OCI-LY3 (cell line): ENCODE measurements around the gene MIP.

Source experiments
- H2AFZ ChIP-seq: fragments of 200-600, 300-600 bp; shearing (Covaris generic); 2 replicates; pipeline ENCODE4 v1.6.0; 2014; ENCODE audit warnings: antibody characterized with exemption, low read depth, low read length
- H3K27ac ChIP-seq: fragments of 200-600, 300-600 bp; sonication (generic); 2 replicates; pipeline ENCODE4 v1.5.1; 2014; ENCODE audit warnings: mild to moderate bottlenecking, low read length, moderate library complexity, mixed read lengths
- H3K27me3 ChIP-seq: fragments of 200-600, 300-600 bp; sonication (generic); 2 replicates; pipeline ENCODE4 v1.6.1; 2014; ENCODE audit warnings: low read depth, low read length, mixed read lengths
- H3K36me3 ChIP-seq: fragments of 200-600, 300-600 bp; sonication (generic); replicated peaks from 2 replicates; pipeline ENCODE3; 2014; ENCODE audit warnings: low read depth, low read length, mixed read lengths
- H3K4me1 ChIP-seq: fragments of 300-600, 200-600 bp; sonication (generic); 2 replicates; pipeline ENCODE4 v1.6.1; 2014; ENCODE audit warnings: low read length, mixed read lengths
- H3K4me2 ChIP-seq: fragments of 200-600, 300-600 bp; sonication (generic); 2 replicates; pipeline ENCODE4 v1.6.1; 2014; ENCODE audit warnings: low read length, mixed read lengths
- H3K4me3 ChIP-seq: fragments of 300-600, 200-600 bp; sonication (generic); 2 replicates; pipeline ENCODE4 v1.5.1; 2014; ENCODE audit warnings: antibody characterized with exemption, mild to moderate bottlenecking, low read length, moderate library complexity
- H3K79me2 ChIP-seq: fragments of 300-600, 200-600 bp; shearing (Covaris generic); 2 replicates; pipeline ENCODE4 v1.6.1; 2014; ENCODE audit warnings: mild to moderate bottlenecking, low read length, mixed read lengths
- H3K9ac ChIP-seq: fragments of 300-600, 200-600 bp; shearing (Covaris generic); 2 replicates; pipeline ENCODE4 v1.6.0; 2014; ENCODE audit warnings: mild to moderate bottlenecking, low read length, moderate library complexity
- H3K9me3 ChIP-seq: fragments of 200-600, 300-600 bp; shearing (Covaris generic); 2 replicates; pipeline ENCODE4 v1.6.1; 2014; ENCODE audit warnings: low read length, mixed read lengths; ENCODE audit not compliant: insufficient read depth
- H4K20me1 ChIP-seq: fragments of 200-600, 300-600 bp; sonication (generic); 2 replicates; pipeline ENCODE4 v1.6.1; 2016; ENCODE audit warnings: low read length, mixed read lengths; ENCODE audit not compliant: insufficient read depth
- EZH2phosphoT487 ChIP-seq: fragments of 200-600 bp; shearing (Covaris generic); IDR thresholded peaks from 2 replicates; pipeline ENCODE4 v1.6.1; 2018; ENCODE audit warnings: antibody characterized with exemption, mixed run types, low read depth
- TF ChIP-seq, protein P1 (sequence below): fragments of 200-600, 300-600 bp; sonication (generic); IDR thresholded peaks from 2 replicates; pipeline ENCODE4 v1.5.1; 2014; ENCODE audit warnings: antibody characterized with exemption, low read length, low read depth

The MIP gene

DNA sequence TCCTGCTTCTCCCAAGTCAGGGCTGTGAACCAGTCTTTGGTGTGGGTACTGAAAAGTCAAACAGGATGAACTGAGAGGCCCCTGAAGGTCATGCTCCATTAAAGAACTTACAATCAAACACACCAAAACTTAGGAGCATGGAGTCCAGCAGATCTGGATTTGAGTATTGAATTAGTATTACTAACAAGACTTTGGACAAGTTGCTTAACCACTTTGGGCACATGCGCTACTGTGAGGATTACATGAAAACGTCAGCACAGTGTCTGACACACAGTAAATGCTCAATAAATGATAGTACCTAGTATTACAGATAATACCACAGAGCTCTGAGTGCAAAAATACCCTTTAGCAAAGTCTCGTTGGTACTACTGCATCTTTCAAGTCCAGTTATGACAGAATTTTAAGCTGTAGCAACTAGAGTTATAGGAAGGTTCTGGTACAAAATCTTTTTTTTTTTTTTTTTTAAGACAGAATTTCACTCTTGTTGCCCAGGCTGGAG is 28.5 kb downstream of the MIP start:
- Histone ChIP-seq H3K27ac (no peak overlapping the region), H3K4me1 (no peaks in the 10 kb centered on the region), H2AFZ (no peak overlapping the region), H3K27me3 (no peaks in the 10 kb centered on the region), H4K20me1 (no peaks in the 10 kb centered on the region), H3K79me2 (no peaks in the 10 kb centered on the region), H3K4me2 (no peak overlapping the region), H3K36me3 (peaks cover 54% of the 10 kb centered on the region), H3K9me3 (no peaks in the 10 kb centered on the region), H3K9ac (no peak overlapping the region), H3K4me3 (no peak overlapping the region)
- no peak for TF ChIP-seq EZH2phosphoT487
- TF ChIP-seq, protein P1, sequence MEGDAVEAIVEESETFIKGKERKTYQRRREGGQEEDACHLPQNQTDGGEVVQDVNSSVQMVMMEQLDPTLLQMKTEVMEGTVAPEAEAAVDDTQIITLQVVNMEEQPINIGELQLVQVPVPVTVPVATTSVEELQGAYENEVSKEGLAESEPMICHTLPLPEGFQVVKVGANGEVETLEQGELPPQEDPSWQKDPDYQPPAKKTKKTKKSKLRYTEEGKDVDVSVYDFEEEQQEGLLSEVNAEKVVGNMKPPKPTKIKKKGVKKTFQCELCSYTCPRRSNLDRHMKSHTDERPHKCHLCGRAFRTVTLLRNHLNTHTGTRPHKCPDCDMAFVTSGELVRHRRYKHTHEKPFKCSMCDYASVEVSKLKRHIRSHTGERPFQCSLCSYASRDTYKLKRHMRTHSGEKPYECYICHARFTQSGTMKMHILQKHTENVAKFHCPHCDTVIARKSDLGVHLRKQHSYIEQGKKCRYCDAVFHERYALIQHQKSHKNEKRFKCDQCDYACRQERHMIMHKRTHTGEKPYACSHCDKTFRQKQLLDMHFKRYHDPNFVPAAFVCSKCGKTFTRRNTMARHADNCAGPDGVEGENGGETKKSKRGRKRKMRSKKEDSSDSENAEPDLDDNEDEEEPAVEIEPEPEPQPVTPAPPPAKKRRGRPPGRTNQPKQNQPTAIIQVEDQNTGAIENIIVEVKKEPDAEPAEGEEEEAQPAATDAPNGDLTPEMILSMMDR = no peak

DNA sequence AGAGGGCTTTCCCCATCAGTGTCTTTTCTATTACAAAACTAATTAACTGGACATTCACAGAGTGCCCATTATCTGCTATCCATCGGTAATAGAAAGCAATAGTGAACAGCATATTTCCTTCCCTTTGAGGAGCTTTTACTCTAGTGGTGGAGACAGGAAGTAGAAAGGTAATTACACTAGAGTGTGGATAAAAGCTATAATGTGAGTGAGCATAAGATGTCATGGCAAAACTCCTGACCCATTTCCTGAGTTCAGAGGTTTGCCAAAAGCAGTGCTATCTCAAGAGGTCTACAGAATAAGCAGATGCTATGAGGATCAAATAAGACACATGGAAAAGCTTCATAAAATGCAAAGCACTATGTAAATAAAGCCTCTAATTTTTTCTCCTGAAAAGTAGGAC is 29.3 kb downstream of the MIP start:
- no peak overlapping the region for H2AFZ ChIP-seq
- no peak overlapping the region for H3K4me2 ChIP-seq
- H3K79me2 ChIP-seq = no peaks in the 10 kb centered on the region
- H4K20me1 ChIP-seq = no peaks in the 10 kb centered on the region
- no peaks in the 10 kb centered on the region for H3K9me3 ChIP-seq
- no peak overlapping the region for H3K4me3 ChIP-seq
- H3K27ac ChIP-seq = no peak overlapping the region
- peaks cover 58% of the 10 kb centered on the region for H3K36me3 ChIP-seq
- no peaks in the 10 kb centered on the region for H3K4me1 ChIP-seq
- no peaks in the 10 kb centered on the region for H3K27me3 ChIP-seq
- TF ChIP-seq, protein P1 = no peak
- no peak for TF ChIP-seq EZH2phosphoT487
- no peak overlapping the region for H3K9ac ChIP-seq

DNA sequence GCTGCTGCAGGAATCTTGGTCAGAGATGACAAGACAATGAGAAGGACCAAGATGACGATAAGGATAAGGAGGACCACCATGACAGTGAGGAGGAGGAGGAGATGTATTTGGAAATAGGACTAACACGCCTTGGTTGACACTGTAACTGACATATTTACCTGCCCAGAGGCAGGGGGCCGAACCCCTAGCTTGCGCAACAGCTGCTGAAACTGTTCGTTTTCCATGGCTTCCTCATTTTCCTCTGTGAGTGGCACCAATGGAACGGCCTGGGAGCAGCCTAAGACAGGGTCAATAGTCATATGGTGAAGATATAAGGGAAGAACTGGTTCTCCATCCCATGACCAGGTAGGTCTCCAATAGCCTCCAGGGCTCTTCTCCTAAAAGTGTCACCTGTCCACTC is 34.0 kb downstream of the MIP start:
- H3K9ac ChIP-seq = no peak overlapping the region
- no peak overlapping the region for H3K4me3 ChIP-seq
- no peak overlapping the region for H2AFZ ChIP-seq
- H3K4me1 ChIP-seq = no peaks in the 10 kb centered on the region
- H3K4me2 ChIP-seq = no peak overlapping the region
- no peaks in the 10 kb centered on the region for H3K79me2 ChIP-seq
- H3K36me3 ChIP-seq = peaks cover 65% of the 10 kb centered on the region
- TF ChIP-seq EZH2phosphoT487 = no peak
- TF ChIP-seq, protein P1 = no peak
- no peaks in the 10 kb centered on the region for H3K9me3 ChIP-seq
- H3K27ac ChIP-seq = no peak overlapping the region
- no peaks in the 10 kb centered on the region for H4K20me1 ChIP-seq
- no peaks in the 10 kb centered on the region for H3K27me3 ChIP-seq

DNA sequence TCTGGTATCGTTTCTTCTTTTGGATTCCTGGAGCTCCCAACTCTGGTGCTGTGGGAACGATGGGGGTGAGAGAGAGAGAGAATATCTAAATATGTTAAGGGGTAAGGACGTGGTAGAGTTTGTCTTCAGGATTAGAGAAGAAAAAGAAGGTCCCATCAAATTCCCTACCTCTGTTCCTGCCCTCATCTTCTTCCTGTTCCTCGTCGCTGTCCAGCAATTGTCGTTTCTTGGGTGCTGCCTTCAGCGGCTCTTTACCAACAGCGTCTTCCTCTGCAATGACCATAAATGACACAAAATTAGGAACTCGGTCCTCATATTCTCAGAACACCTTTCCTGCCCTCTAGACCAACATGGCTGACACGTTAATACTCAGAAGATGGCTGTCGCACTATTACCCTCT is 36.7 kb downstream of the MIP start:
- no peaks in the 10 kb centered on the region for H3K27me3 ChIP-seq
- H3K79me2 ChIP-seq = no peaks in the 10 kb centered on the region
- no peaks in the 10 kb centered on the region for H4K20me1 ChIP-seq
- no peak overlapping the region for H2AFZ ChIP-seq
- TF ChIP-seq EZH2phosphoT487 = no peak
- TF ChIP-seq, protein P1 = no peak
- H3K4me3 ChIP-seq = no peak overlapping the region
- H3K4me1 ChIP-seq = no peaks in the 10 kb centered on the region
- no peak overlapping the region for H3K27ac ChIP-seq
- H3K4me2 ChIP-seq = no peak overlapping the region
- peaks cover 61% of the 10 kb centered on the region for H3K36me3 ChIP-seq
- no peak overlapping the region for H3K9ac ChIP-seq
- no peaks in the 10 kb centered on the region for H3K9me3 ChIP-seq
